GM10248 (cell line): ENCODE results near the gene CIB1.

ENCODE experiments used
- CTCF ChIA-PET: fragments of 300-600 bp; sonication (Branson Sonifier 250); formaldehyde crosslinking; extraction: SDS; loops from one replicate; lab custom pipeline; 2021; ENCODE audit warnings: antibody characterized with exemption; lab: Yijun Ruan, JAX
- POLR2A ChIA-PET: fragments of 350-650 bp; sonication (Branson Sonifier 250); formaldehyde crosslinking; extraction: SDS; loops from one replicate; lab custom pipeline; 2020; ENCODE audit warnings: antibody characterized with exemption; lab: Yijun Ruan, JAX
- DNase-seq: peaks from one replicate; pipeline ENCODE4 v3.0.0; 2012; ENCODE audit errors: extremely low spot score
- TF ChIP-seq, protein P1 (sequence below): IDR thresholded peaks from 2 replicates; pipeline ENCODE4 v1.5.1; 2012; ENCODE audit warnings: mild to moderate bottlenecking, low read depth; ENCODE audit errors: extremely low read depth, missing control alignments, control extremely low read depth

CIB1 gene

DNA sequence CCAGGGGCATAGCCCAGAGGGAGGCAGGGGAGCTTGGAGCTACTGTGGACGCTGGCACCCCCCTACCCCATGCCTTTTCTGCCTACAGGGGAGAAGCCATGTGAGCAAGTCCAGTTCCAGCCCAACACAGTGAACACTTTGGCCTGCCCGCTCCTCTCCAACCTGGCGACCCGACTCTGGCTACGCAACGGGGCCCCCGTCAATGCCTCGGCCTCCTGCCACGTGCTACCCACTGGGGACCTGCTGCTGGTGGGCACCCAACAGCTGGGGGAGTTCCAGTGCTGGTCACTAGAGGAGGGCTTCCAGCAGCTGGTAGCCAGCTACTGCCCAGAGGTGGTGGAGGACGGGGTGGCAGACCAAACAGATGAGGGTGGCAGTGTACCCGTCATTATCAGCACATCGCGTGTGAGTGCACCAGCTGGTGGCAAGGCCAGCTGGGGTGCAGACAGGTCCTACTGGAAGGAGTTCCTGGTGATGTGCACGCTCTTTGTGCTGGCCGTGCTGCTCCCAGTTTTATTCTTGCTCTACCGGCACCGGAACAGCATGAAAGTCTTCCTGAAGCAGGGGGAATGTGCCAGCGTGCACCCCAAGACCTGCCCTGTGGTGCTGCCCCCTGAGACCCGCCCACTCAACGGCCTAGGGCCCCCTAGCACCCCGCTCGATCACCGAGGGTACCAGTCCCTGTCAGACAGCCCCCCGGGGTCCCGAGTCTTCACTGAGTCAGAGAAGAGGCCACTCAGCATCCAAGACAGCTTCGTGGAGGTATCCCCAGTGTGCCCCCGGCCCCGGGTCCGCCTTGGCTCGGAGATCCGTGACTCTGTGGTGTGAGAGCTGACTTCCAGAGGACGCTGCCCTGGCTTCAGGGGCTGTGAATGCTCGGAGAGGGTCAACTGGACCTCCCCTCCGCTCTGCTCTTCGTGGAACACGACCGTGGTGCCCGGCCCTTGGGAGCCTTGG lies 5.6 kb downstream of the CIB1 start:
- TF ChIP-seq, protein P1, sequence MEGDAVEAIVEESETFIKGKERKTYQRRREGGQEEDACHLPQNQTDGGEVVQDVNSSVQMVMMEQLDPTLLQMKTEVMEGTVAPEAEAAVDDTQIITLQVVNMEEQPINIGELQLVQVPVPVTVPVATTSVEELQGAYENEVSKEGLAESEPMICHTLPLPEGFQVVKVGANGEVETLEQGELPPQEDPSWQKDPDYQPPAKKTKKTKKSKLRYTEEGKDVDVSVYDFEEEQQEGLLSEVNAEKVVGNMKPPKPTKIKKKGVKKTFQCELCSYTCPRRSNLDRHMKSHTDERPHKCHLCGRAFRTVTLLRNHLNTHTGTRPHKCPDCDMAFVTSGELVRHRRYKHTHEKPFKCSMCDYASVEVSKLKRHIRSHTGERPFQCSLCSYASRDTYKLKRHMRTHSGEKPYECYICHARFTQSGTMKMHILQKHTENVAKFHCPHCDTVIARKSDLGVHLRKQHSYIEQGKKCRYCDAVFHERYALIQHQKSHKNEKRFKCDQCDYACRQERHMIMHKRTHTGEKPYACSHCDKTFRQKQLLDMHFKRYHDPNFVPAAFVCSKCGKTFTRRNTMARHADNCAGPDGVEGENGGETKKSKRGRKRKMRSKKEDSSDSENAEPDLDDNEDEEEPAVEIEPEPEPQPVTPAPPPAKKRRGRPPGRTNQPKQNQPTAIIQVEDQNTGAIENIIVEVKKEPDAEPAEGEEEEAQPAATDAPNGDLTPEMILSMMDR = no peak
- CTCF ChIA-PET = interaction anchor here (1.8 kb wide), 1 partner anchor 14 kb away, joined by 5 read pairs; no protein-coding TSS in a partner anchor
- no peak for DNase-seq
- POLR2A ChIA-PET = interaction anchor here (1.1 kb wide), 1 partner anchor 10 kb away, joined by 3 read pairs; no protein-coding TSS in a partner anchor

DNA sequence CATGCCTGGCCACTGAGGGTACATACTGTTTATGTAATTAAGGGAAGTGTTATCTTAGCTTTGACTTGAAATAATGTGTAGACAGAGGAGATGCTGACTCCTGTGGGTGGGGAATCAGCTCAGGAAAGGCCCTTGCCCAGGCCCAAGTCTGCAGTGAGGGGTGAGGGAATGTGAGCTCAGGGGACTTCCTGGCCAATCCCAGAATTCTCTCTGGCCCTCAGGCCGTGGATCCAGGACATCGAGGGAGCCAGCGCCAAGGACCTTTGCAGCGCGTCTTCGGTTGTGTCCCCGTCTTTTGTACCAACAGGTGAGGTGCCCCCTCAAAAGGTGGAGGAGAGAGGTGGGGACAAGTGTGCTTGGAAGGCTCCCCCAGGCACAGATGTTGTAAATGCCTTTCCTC lies 6.4 kb downstream of the CIB1 start:
- TF ChIP-seq, protein P1 = no peak
- ChIA-PET CTCF (interaction anchor here (0.8 to 1.8 kb wide), 2 partner anchors 10 to 13 kb away, joined by 4 to 5 read pairs; no protein-coding TSS in a partner anchor), POLR2A (interaction anchor here (1.1 kb wide), 1 partner anchor 10 kb away, joined by 3 read pairs; no protein-coding TSS in a partner anchor)
- no peak for DNase-seq

DNA sequence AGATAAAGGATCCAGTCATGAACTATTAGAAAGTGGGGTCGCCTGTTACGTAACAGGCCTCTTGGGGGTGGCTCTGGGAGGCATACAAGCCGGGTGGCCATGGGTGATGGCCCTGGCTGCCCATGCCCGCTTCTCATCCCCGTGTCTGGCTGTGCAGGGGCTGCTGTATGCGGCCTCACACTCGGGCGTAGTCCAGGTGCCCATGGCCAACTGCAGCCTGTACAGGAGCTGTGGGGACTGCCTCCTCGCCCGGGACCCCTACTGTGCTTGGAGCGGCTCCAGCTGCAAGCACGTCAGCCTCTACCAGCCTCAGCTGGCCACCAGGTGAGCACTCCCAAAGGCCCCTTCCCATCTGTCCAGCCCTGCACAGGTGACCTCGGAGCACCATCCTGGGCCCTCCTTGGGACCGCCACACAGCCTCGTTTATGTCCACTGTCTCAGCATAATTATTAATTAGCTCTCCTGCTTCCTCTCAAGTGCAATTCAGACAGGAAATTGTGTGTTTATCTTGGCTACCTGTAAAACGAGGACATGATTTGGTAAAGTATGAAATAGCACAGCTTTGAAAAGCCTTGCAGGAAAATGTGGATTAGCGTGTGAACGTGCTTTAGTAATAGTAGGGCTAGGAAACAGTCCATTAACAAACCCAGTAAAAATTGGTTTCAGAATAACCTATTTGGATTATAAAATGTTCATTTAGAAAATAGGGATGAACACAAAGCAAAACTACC lies 8.1 kb downstream of the CIB1 start:
- POLR2A ChIA-PET = no interaction called here

DNA sequence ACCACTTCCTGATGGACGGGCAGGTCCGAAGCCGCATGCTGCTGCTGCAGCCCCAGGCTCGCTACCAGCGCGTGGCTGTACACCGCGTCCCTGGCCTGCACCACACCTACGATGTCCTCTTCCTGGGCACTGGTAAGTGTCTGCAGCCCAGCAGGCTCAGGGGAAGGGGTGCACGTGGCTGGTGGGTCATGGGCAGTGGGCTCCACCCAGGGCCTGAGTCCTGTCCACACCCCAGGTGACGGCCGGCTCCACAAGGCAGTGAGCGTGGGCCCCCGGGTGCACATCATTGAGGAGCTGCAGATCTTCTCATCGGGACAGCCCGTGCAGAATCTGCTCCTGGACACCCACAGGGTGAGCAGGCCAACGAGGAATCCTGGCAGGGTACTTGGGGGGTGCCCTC lies 8.7 kb downstream of the CIB1 start:
- ChIA-PET POLR2A (no interaction called here), CTCF (no interaction called here)
- TF ChIP-seq, protein P1 = no peak
- DNase-seq = no peak

More for the DNA sequence above, 8.1 kb downstream of the CIB1 start:
- TF ChIP-seq, protein P1 = no peak
- CTCF ChIA-PET = no interaction called here
- DNase-seq = no peak

DNA sequence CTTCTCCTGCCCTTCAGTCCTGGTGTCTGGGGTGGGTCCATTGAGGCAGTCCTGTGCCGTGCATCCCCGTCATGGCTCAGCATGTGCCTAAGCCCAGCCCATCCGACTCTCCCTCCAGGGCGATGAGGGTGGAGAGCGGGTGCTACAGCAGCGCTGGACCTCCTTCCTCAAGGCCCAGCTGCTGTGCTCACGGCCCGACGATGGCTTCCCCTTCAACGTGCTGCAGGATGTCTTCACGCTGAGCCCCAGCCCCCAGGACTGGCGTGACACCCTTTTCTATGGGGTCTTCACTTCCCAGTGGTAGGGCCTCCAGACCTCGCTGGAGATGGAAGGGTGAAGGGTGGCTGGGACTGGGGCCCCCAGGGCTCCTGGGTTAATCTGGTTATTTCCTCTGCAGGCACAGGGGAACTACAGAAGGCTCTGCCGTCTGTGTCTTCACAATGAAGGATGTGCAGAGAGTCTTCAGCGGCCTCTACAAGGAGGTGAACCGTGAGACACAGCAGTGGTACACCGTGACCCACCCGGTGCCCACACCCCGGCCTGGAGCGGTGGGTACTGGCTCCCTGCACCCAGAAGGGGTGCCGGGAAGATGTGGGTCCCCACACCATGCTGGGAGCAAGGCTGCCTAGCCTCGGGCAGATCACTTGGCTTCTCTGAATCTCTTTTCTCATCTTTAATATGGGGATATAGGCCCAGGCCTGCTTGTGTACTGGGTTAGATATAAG lies 10.1 kb downstream of the CIB1 start:
- ChIA-PET POLR2A (no interaction called here), CTCF (no interaction called here)
- TF ChIP-seq, protein P1 = no peak
- DNase-seq = no peak
